Thyroid gland (tissue), 4 donors: ENCODE data around the gene DMAC1.

Experiments used
- POLR2A ChIP-seq, 2 donors: fragments of 450-650 bp; IDR thresholded peaks; one replicate each; pipeline ENCODE4 v1.6.1; 2017; ENCODE audit warnings: antibody characterized with exemption in 2 of 2, mild to moderate bottlenecking in 2 of 2, moderate library complexity in 1 of 2
- TF ChIP-seq, protein P1 (sequence below), 6 experiments: fragments of 200-600 bp in 3 of 6; fragments of 450-650 bp in 3 of 6; sonication (generic) in 3 of 6; IDR thresholded peaks; one replicate each; pipeline ENCODE4 v1.5.1; 2016 to 2019; ENCODE audit warnings: antibody characterized with exemption in 6 of 6, mild to moderate bottlenecking in 2 of 6, inconsistent platforms in 1 of 6, moderate library complexity in 1 of 6

DNA sequence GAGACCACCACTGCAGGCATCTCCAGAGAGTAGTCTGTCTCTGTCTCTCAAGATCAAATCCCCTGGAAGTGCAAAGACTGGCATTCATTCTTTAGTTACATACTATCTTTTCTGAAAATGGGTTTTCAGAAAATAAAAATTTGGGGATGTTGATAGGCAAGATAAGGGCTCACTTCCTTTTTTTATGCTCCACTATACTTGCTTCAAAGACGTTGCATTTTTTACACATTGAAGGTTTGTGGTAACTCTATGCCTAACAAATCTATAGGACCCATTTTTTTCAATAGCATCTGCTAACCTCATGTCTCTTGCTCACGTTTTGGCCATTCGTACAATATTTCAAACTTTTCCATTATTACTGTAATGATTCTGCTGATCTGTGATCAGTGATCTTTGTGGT lies 37.0 kb downstream of the DMAC1 start:
- TF ChIP-seq, protein P1, sequence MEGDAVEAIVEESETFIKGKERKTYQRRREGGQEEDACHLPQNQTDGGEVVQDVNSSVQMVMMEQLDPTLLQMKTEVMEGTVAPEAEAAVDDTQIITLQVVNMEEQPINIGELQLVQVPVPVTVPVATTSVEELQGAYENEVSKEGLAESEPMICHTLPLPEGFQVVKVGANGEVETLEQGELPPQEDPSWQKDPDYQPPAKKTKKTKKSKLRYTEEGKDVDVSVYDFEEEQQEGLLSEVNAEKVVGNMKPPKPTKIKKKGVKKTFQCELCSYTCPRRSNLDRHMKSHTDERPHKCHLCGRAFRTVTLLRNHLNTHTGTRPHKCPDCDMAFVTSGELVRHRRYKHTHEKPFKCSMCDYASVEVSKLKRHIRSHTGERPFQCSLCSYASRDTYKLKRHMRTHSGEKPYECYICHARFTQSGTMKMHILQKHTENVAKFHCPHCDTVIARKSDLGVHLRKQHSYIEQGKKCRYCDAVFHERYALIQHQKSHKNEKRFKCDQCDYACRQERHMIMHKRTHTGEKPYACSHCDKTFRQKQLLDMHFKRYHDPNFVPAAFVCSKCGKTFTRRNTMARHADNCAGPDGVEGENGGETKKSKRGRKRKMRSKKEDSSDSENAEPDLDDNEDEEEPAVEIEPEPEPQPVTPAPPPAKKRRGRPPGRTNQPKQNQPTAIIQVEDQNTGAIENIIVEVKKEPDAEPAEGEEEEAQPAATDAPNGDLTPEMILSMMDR (IDR thresholded peaks at IDR 0.05), result no peak
- no peak for TF ChIP-seq POLR2A (IDR thresholded peaks at IDR 0.05)
